ENCODE results near the gene SCAMP5.

- no peak for TF ChIP-seq CTCF (IDR thresholded peaks at IDR 0.05)
- TF ChIP-seq POLR2AphosphoS5 (IDR thresholded peaks at IDR 0.05) = no peak
Observed at GRCh38 chr15:75007216-75007615, 11.9 kb downstream of the SCAMP5 start.
